H9 (cell line): ENCODE results near the gene SHISA9. TPM values are rescaled to one million over a fixed set of nuclear protein-coding genes. Genes with fewer than 3 reads are reported as not detected.

Experiments used
- DNase-seq: peaks from one replicate; pipeline ENCODE4 v3.0.0-alpha.2; 2017
- H2AFZ ChIP-seq: one replicate; pipeline ENCODE4 v1.6.1; 2013; ENCODE audit warnings: mild to moderate bottlenecking, low read length, control low read depth, moderate library complexity
- H2AK5ac ChIP-seq: 2 replicates; pipeline ENCODE4 v1.6.1; 2013; ENCODE audit warnings: low read length, control low read depth, mixed read lengths; ENCODE audit not compliant: insufficient read length
- H2BK120ac ChIP-seq: one replicate; pipeline ENCODE4 v1.6.1; 2013; ENCODE audit warnings: low read depth, mild to moderate bottlenecking, low read length, control low read depth, inconsistent platforms; ENCODE audit not compliant: poor library complexity, severe bottlenecking
- H2BK12ac ChIP-seq: 2 replicates; pipeline ENCODE4 v1.6.1; 2013; ENCODE audit warnings: low read length, control low read depth, mixed read lengths, low read depth; ENCODE audit not compliant: insufficient read length
- H2BK15ac ChIP-seq: 2 replicates; pipeline ENCODE4 v1.6.1; 2013; ENCODE audit warnings: low read depth, low read length, control low read depth
- H2BK20ac ChIP-seq: one replicate; pipeline ENCODE4 v1.6.1; 2013; ENCODE audit warnings: low read depth, mild to moderate bottlenecking, low read length, control low read depth, inconsistent platforms; ENCODE audit not compliant: poor library complexity, severe bottlenecking
- H2BK5ac ChIP-seq: 2 replicates; pipeline ENCODE4 v1.6.1; 2013; ENCODE audit warnings: low read length, control low read depth, mixed read lengths; ENCODE audit not compliant: insufficient read length
- H3K14ac ChIP-seq: 2 replicates; pipeline ENCODE4 v1.6.1; 2013; ENCODE audit warnings: low read length, control low read depth; ENCODE audit not compliant: insufficient read depth
- H3K18ac ChIP-seq: 2 replicates; pipeline ENCODE4 v1.6.1; 2013; ENCODE audit warnings: low read depth, mild to moderate bottlenecking, mixed read lengths, low read length, control low read depth; ENCODE audit not compliant: insufficient read length
- H3K23ac ChIP-seq: 2 replicates; pipeline ENCODE4 v1.6.1; 2013; ENCODE audit warnings: low read length, control low read depth, mixed read lengths, low read depth; ENCODE audit not compliant: insufficient read length
- H3K23me2 ChIP-seq: 2 replicates; pipeline ENCODE4 v1.6.1; 2013; ENCODE audit warnings: low read depth, mild to moderate bottlenecking, mixed read lengths, low read length, control low read depth; ENCODE audit not compliant: insufficient read length, poor library complexity, severe bottlenecking
- H3K27ac ChIP-seq: 2 replicates; pipeline ENCODE4 v1.5.1; 2013; ENCODE audit warnings: low read length, control low read depth, mixed read lengths, low read depth; ENCODE audit not compliant: insufficient read length
- H3K27me3 ChIP-seq: 2 replicates; pipeline ENCODE4 v1.6.1; 2013; ENCODE audit warnings: low read length, control low read depth, inconsistent platforms; ENCODE audit not compliant: insufficient read depth
- H3K4ac ChIP-seq: 2 replicates; pipeline ENCODE4 v1.6.1; 2013; ENCODE audit warnings: low read depth, mild to moderate bottlenecking, control low read depth, inconsistent platforms, low read length, moderate library complexity
- H3K4me1 ChIP-seq: 2 replicates; pipeline ENCODE4 v1.6.1; 2013; ENCODE audit warnings: low read length, control low read depth, inconsistent platforms; ENCODE audit not compliant: insufficient read depth
- H3K4me2 ChIP-seq: 2 replicates; pipeline ENCODE4 v1.6.1; 2013; ENCODE audit warnings: low read length, control low read depth, mixed read lengths; ENCODE audit not compliant: insufficient read length, insufficient read depth
- H3K56ac ChIP-seq: 2 replicates; pipeline ENCODE4 v1.6.1; 2013; ENCODE audit warnings: low read depth, mild to moderate bottlenecking, mixed read lengths, low read length, control low read depth; ENCODE audit not compliant: insufficient read length
- H3K79me1 ChIP-seq: 2 replicates; pipeline ENCODE4 v1.6.1; 2013; ENCODE audit warnings: low read depth, mild to moderate bottlenecking, moderate library complexity, low read length, control low read depth, inconsistent platforms; ENCODE audit not compliant: insufficient read depth, poor library complexity, severe bottlenecking
- H3K79me2 ChIP-seq: 2 replicates; pipeline ENCODE4 v1.6.1; 2013; ENCODE audit warnings: low read length, control low read depth, inconsistent platforms; ENCODE audit not compliant: insufficient read depth
- H3K9ac ChIP-seq: 2 replicates; pipeline ENCODE4 v1.6.1; 2013; ENCODE audit warnings: low read length, control low read depth, mixed read lengths; ENCODE audit not compliant: insufficient read length; ENCODE audit errors: extremely low read depth
- H3K9me3 ChIP-seq: one replicate; pipeline ENCODE4 v1.6.1; 2013; ENCODE audit warnings: low read depth, low read length, inconsistent platforms; ENCODE audit not compliant: control insufficient read depth
- H3T11ph ChIP-seq: one replicate; pipeline ENCODE4 v1.6.1; 2013; ENCODE audit warnings: mild to moderate bottlenecking, low read length, control low read depth, inconsistent platforms
- H4K20me1 ChIP-seq: one replicate; pipeline ENCODE4 v1.6.1; 2013; ENCODE audit not compliant: control insufficient read depth, insufficient read length, insufficient read depth
- H4K5ac ChIP-seq: 2 replicates; pipeline ENCODE4 v1.6.1; 2013; ENCODE audit warnings: low read depth, mild to moderate bottlenecking, mixed read lengths, low read length, control low read depth; ENCODE audit not compliant: insufficient read length
- H4K8ac ChIP-seq: replicated peaks from 2 replicates; pipeline ENCODE4 v1.6.1; 2013; ENCODE audit warnings: low read length, control low read depth, mixed read lengths, low read depth; ENCODE audit not compliant: insufficient read length
- H4K91ac ChIP-seq: 2 replicates; pipeline ENCODE4 v1.6.1; 2013; ENCODE audit warnings: low read depth, mild to moderate bottlenecking, moderate library complexity, mixed read lengths, low read length, control low read depth; ENCODE audit not compliant: insufficient read length
- H3K27ac Mint-ChIP-seq, 3 experiments: 2 replicates in 2 of 3; 3 replicates in 1 of 3; pipeline ENCODE4 v1.8.0; 2020 to 2021; ENCODE audit warnings: mixed read lengths in 3 of 3, mild to moderate bottlenecking in 1 of 3, moderate library complexity in 1 of 3
- H3K27me3 Mint-ChIP-seq: 2 replicates; pipeline ENCODE4 v1.8.0; 2021; ENCODE audit warnings: low read depth, mild to moderate bottlenecking, moderate library complexity, mixed read lengths
- H3K36me3 Mint-ChIP-seq, 3 experiments: 2 replicates in 2 of 3; 3 replicates in 1 of 3; pipeline ENCODE4 v1.8.0; 2020 to 2021; ENCODE audit warnings: low read depth in 3 of 3, mixed read lengths in 3 of 3; ENCODE audit not compliant: insufficient read depth in 1 of 3
- H3K4me1 Mint-ChIP-seq, 2 experiments: 2 replicates each; pipeline ENCODE4 v1.8.0; 2020; ENCODE audit warnings: mixed read lengths in 2 of 2
- H3K4me3 Mint-ChIP-seq, 2 experiments: 2 replicates in 1 of 2; 3 replicates in 1 of 2; pipeline ENCODE4 v1.8.0; 2020 to 2021; ENCODE audit warnings: mild to moderate bottlenecking in 2 of 2, mixed read lengths in 2 of 2, moderate library complexity in 1 of 2
- H3K9me3 Mint-ChIP-seq, 2 experiments: 2 replicates in 1 of 2; 3 replicates in 1 of 2; pipeline ENCODE4 v1.8.0; 2020; ENCODE audit warnings: mild to moderate bottlenecking in 2 of 2, mixed read lengths in 2 of 2, moderate library complexity in 1 of 2
- CTCF ChIP-seq: fragments of 200-600 bp; sonication (generic); conservative IDR thresholded peaks from 3 replicates; pipeline ENCODE4 v1.8.0; 2021; ENCODE audit warnings: antibody characterized with exemption, mild to moderate bottlenecking
- WGBS: extraction: QIAGEN DNeasy Blood & Tissue Kit; methylation state at CpG from one replicate; pipeline ENCODE4 v1.1.7; 2013; ENCODE audit warnings: missing lambda C conversion rate, low lambda C conversion rate, mixed read lengths; ENCODE audit not compliant: insufficient read length; ENCODE audit errors: extremely low coverage; 5-methylcytosine and 5-hydroxymethylcytosine counted together
- total RNA-seq: library from RNA; stranded (reverse); gene quantifications from 2 replicates; pipeline ENCODE4 v1.2.1, GENCODE V29; 2021

SHISA9 gene
- total RNA-seq, 1 experiment from 2014 or later = 7.0 TPM

- Histone ChIP-seq H3K79me2 (no peaks in the 10 kb centered on the region), H2BK12ac (no peak overlapping the region), H3K4me1 (no peaks in the 10 kb centered on the region), H3K18ac (no peak overlapping the region), H2BK5ac (no peak overlapping the region), H2AK5ac (no peak overlapping the region), H2BK120ac (no peak overlapping the region), H4K20me1 (no peaks in the 10 kb centered on the region), H3K23ac (no peak overlapping the region), H4K91ac (no peak overlapping the region), H2BK15ac (no peak overlapping the region), H3K9me3 (no peaks in the 10 kb centered on the region), H3K4me2 (no peak overlapping the region), H3T11ph (no peak overlapping the region), H3K27me3 (no peaks in the 10 kb centered on the region), H3K27ac (no peak overlapping the region), H3K4ac (no peak overlapping the region), H2AFZ (no peak overlapping the region), H4K5ac (no peak overlapping the region), H3K56ac (no peak overlapping the region), H2BK20ac (no peak overlapping the region), H4K8ac (no peak overlapping the region), H3K9ac (no peak overlapping the region), H3K14ac (no peak overlapping the region), H3K79me1 (no peaks in the 10 kb centered on the region), H3K23me2 (no peaks in the 10 kb centered on the region)
- peaks cover 2 to 6% of the 10 kb centered on the region in 2 experiments; a peak in 3 of 5 replicates for H3K9me3 Mint-ChIP-seq
- H3K4me3 Mint-ChIP-seq = no peak overlapping the region
- TF ChIP-seq CTCF = no peak
- DNase-seq = no peak
- H3K4me1 Mint-ChIP-seq = no peaks in the 10 kb centered on the region
- no peak overlapping the region for H3K27ac Mint-ChIP-seq
- no peaks in the 10 kb centered on the region for H3K27me3 Mint-ChIP-seq
- no peaks in the 10 kb centered on the region; a peak in 1 of 7 replicates for H3K36me3 Mint-ChIP-seq
- WGBS = no CpG with 5 or more reads among the region's 2 CpGs
Measured at GRCh38 chr16:12879812-12880211, 21.6 kb upstream of the SHISA9 start.
